H1 (cell line): ENCODE data around the gene FGD4. TPM values are rescaled to one million over a fixed set of nuclear protein-coding genes. Genes with fewer than 3 reads are reported as not detected.

Source experiments
- CTCF ChIA-PET: fragments of 300-600 bp; sonication (Branson Sonifier 250); formaldehyde crosslinking; loops from one replicate; lab custom pipeline; 2021; ENCODE audit not compliant: partially characterized antibody; lab: Charles Lee
- POLR2A ChIA-PET: fragments of 300-600 bp; sonication (Branson Sonifier 250); formaldehyde crosslinking; loops from one replicate; lab custom pipeline; 2021; ENCODE audit warnings: inconsistent platforms; ENCODE audit not compliant: partially characterized antibody; lab: Charles Lee
- DNase-seq, 2 experiments: peaks; one replicate each; pipeline versions ENCODE4 v3.0.0 to v3.0.0-alpha.2; 2010 to 2022; ENCODE audit warnings: low spot score in 2 of 2, low read depth in 1 of 2, mixed read lengths in 1 of 2
- FAIRE-seq: peaks from 2 replicates; lab custom pipeline; 2011; peaks lifted over from hg19 to GRCh38; lab: Jason Lieb, UNC
- H2AFZ ChIP-seq: 2 replicates; pipeline ENCODE4 v1.8.1; 2012; ENCODE audit warnings: low read length, inconsistent platforms
- H2AK5ac ChIP-seq: 2 replicates; pipeline ENCODE4 v1.6.1; 2013; ENCODE audit warnings: low read depth, low read length
- H2BK120ac ChIP-seq: replicated peaks from 2 replicates; pipeline ENCODE3; 2013; ENCODE audit warnings: low read depth, low read length, inconsistent platforms
- H2BK12ac ChIP-seq: 2 replicates; pipeline ENCODE4 v1.6.1; 2013; ENCODE audit warnings: low read depth, low read length
- H2BK15ac ChIP-seq: 2 replicates; pipeline ENCODE4 v1.6.1; 2013; ENCODE audit warnings: low read length
- H2BK20ac ChIP-seq: 2 replicates; pipeline ENCODE4 v1.6.1; 2013; ENCODE audit warnings: low read length
- H2BK5ac ChIP-seq: 2 replicates; pipeline ENCODE4 v1.6.1; 2013; ENCODE audit warnings: low read depth, low read length
- H3K14ac ChIP-seq: 2 replicates; pipeline ENCODE4 v1.6.1; 2013; ENCODE audit warnings: inconsistent platforms; ENCODE audit not compliant: insufficient read length
- H3K18ac ChIP-seq: 2 replicates; pipeline ENCODE4 v1.6.1; 2013; ENCODE audit warnings: low read length; ENCODE audit errors: extremely low read depth
- H3K23ac ChIP-seq: 2 replicates; pipeline ENCODE4 v1.6.1; 2013; ENCODE audit warnings: inconsistent platforms; ENCODE audit not compliant: insufficient read length
- H3K23me2 ChIP-seq: 2 replicates; pipeline ENCODE4 v1.6.1; 2013; ENCODE audit warnings: low read depth, low read length
- H3K27ac ChIP-seq: 2 replicates; pipeline ENCODE4 v1.6.1; 2011; ENCODE audit warnings: low read depth, low read length, inconsistent platforms
- H3K27me3 ChIP-seq, 4 experiments: replicated peaks in 1 of 4; 1 replicate in 1 of 4; 2 replicates in 3 of 4; pipeline versions ENCODE4 v1.6.1 to v1.8.1; 2011 to 2013; ENCODE audit warnings: low read length in 3 of 4, mild to moderate bottlenecking in 3 of 4, inconsistent platforms in 2 of 4, mixed read lengths in 2 of 4, moderate library complexity in 1 of 4; ENCODE audit not compliant: control insufficient read depth in 3 of 4, insufficient read depth in 3 of 4; ENCODE audit errors: extremely low read depth in 1 of 4
- H3K36me3 ChIP-seq, 4 experiments: 2 replicates each; pipeline versions ENCODE4 v1.6.1 to v1.8.1; 2011 to 2013; ENCODE audit warnings: mild to moderate bottlenecking in 4 of 4, low read length in 3 of 4, moderate library complexity in 2 of 4, control low read depth in 1 of 4, inconsistent platforms in 1 of 4; ENCODE audit not compliant: insufficient read depth in 4 of 4, control insufficient read depth in 2 of 4
- H3K4ac ChIP-seq: replicated peaks from 2 replicates; pipeline ENCODE3; 2013; ENCODE audit warnings: low read length, low read depth, mixed read lengths, inconsistent platforms; ENCODE audit not compliant: insufficient read length
- H3K4me1 ChIP-seq, 4 experiments: replicated peaks in 1 of 4; 1 replicate in 1 of 4; 2 replicates in 3 of 4; pipeline versions ENCODE4 v1.6.1 to v1.8.1; 2011 to 2013; ENCODE audit warnings: low read length in 3 of 4, inconsistent platforms in 2 of 4, mixed read lengths in 1 of 4; ENCODE audit not compliant: insufficient read depth in 4 of 4, control insufficient read depth in 3 of 4
- H3K4me2 ChIP-seq, 2 experiments: 2 replicates each; pipeline versions ENCODE4 v1.6.1 to v1.8.1; 2011 to 2013; ENCODE audit warnings: low read depth in 2 of 2, low read length in 2 of 2, control low read depth in 1 of 2, inconsistent platforms in 1 of 2, mild to moderate bottlenecking in 1 of 2; ENCODE audit not compliant: insufficient read depth in 1 of 2
- H3K4me3 ChIP-seq, 4 experiments: fragments of 200-600, 300-600 bp in 1 of 4; sonication (generic), shearing (Covaris generic), sonication (Bioruptor Twin) in 1 of 4; 2 replicates each; pipeline versions ENCODE4 v1.5.1 to v1.8.1; 2011 to 2016; ENCODE audit warnings: low read length in 4 of 4, low read depth in 3 of 4, control low read depth in 2 of 4, inconsistent platforms in 2 of 4, mild to moderate bottlenecking in 2 of 4, mixed read lengths in 1 of 4, moderate library complexity in 1 of 4; ENCODE audit not compliant: insufficient read depth in 2 of 4; ENCODE audit errors: extremely low read depth in 1 of 4
- H3K56ac ChIP-seq: replicated peaks from 2 replicates; pipeline ENCODE3; 2013; ENCODE audit warnings: low read depth, mild to moderate bottlenecking, mixed read lengths, low read length, inconsistent platforms; ENCODE audit not compliant: insufficient read length
- H3K79me1 ChIP-seq: 2 replicates; pipeline ENCODE4 v1.6.1; 2013; ENCODE audit warnings: low read depth, low read length, control low read depth
- H3K79me2 ChIP-seq, 2 experiments: 2 replicates each; pipeline versions ENCODE4 v1.6.1 to v1.8.1; 2012 to 2013; ENCODE audit warnings: low read length in 2 of 2, mild to moderate bottlenecking in 2 of 2, inconsistent platforms in 1 of 2; ENCODE audit not compliant: insufficient read depth in 2 of 2, control insufficient read depth in 1 of 2
- H3K9ac ChIP-seq, 4 experiments: replicated peaks in 1 of 4; 1 replicate in 1 of 4; 2 replicates in 3 of 4; pipeline versions ENCODE4 v1.6.1 to v1.8.1; 2011 to 2013; ENCODE audit warnings: low read depth in 3 of 4, low read length in 3 of 4, control low read depth in 2 of 4, mild to moderate bottlenecking in 2 of 4, moderate library complexity in 2 of 4, inconsistent platforms in 1 of 4; ENCODE audit errors: extremely low read depth in 1 of 4
- H3K9me3 ChIP-seq, 2 experiments: 2 replicates each; pipeline versions ENCODE4 v1.6.1 to v1.8.1; 2012 to 2013; ENCODE audit warnings: mild to moderate bottlenecking in 2 of 2, moderate library complexity in 2 of 2, control low read depth in 1 of 2, inconsistent platforms in 1 of 2, low read depth in 1 of 2, low read length in 1 of 2, mixed read lengths in 1 of 2; ENCODE audit not compliant: insufficient read depth in 2 of 2
- H4K20me1 ChIP-seq, 2 experiments: replicated peaks in 1 of 2; 2 replicates each; pipeline versions ENCODE3 to v1.8.1; 2011 to 2013; ENCODE audit warnings: inconsistent platforms in 2 of 2, low read length in 2 of 2, mild to moderate bottlenecking in 1 of 2; ENCODE audit not compliant: insufficient read depth in 2 of 2, control insufficient read depth in 1 of 2
- H4K5ac ChIP-seq: 2 replicates; pipeline ENCODE4 v1.6.1; 2013; ENCODE audit warnings: low read length, low read depth, mixed read lengths, inconsistent platforms; ENCODE audit not compliant: insufficient read length
- H4K8ac ChIP-seq: 2 replicates; pipeline ENCODE4 v1.8.0; 2013; ENCODE audit warnings: mild to moderate bottlenecking, moderate library complexity, low read length, inconsistent platforms; ENCODE audit not compliant: insufficient read depth; ENCODE audit errors: extremely low read depth
- H4K91ac ChIP-seq: replicated peaks from 2 replicates; pipeline ENCODE3; 2013; ENCODE audit warnings: low read length, mixed read lengths, inconsistent platforms; ENCODE audit not compliant: insufficient read length
- CHD1 ChIP-seq: IDR thresholded peaks from 2 replicates; pipeline ENCODE4 v1.6.1; 2012; ENCODE audit warnings: low read depth, low read length, improper control_type of control experiment
- GABPA ChIP-seq: IDR thresholded peaks from 2 replicates; pipeline ENCODE4 v1.6.1; 2011; ENCODE audit warnings: mild to moderate bottlenecking, low read length, moderate library complexity, borderline replicate concordance; ENCODE audit not compliant: insufficient read depth
- GTF2F1 ChIP-seq: IDR thresholded peaks from 2 replicates; pipeline ENCODE4 v1.6.1; 2012; ENCODE audit warnings: low read depth, low read length, improper control_type of control experiment, borderline replicate concordance
- JUND ChIP-seq: IDR thresholded peaks from 2 replicates; pipeline ENCODE4 v1.6.1; 2011; ENCODE audit warnings: mild to moderate bottlenecking, improper control_type of control experiment, low read length
- KDM1A ChIP-seq: fragments of 200-600, 300-600 bp; sonication (generic); IDR thresholded peaks from 2 replicates; pipeline ENCODE4 v1.7.1; 2016; ENCODE audit warnings: mild to moderate bottlenecking, low read length, borderline replicate concordance
- POLR2AphosphoS5 ChIP-seq: IDR thresholded peaks from 2 replicates; pipeline ENCODE4 v1.6.1; 2011; ENCODE audit warnings: low read depth, low read length
- SIX5 ChIP-seq: IDR thresholded peaks from 2 replicates; pipeline ENCODE4 v1.6.1; 2011; ENCODE audit warnings: mild to moderate bottlenecking, low read depth, low read length
- SRF ChIP-seq: IDR thresholded peaks from 2 replicates; pipeline ENCODE4 v1.6.1; 2011; ENCODE audit warnings: mild to moderate bottlenecking, low read depth, low read length, moderate library complexity
- TCF12 ChIP-seq: IDR thresholded peaks from 2 replicates; pipeline ENCODE4 v1.6.1; 2011; ENCODE audit warnings: low read depth, mild to moderate bottlenecking, low read length
- ZNF274 ChIP-seq: IDR thresholded peaks from 2 replicates; pipeline ENCODE4 v1.7.0; 2012; ENCODE audit warnings: low read length, borderline replicate concordance; ENCODE audit errors: extremely low read depth
- WGBS, 2 experiments: shearing (Covaris generic) in 1 of 2; methylation state at CpG; one replicate each; pipeline versions ENCODE4 v1.1.6 to v1.1.7; 2013 to 2015; ENCODE audit warnings: low lambda C conversion rate in 2 of 2, mixed read lengths in 2 of 2, inconsistent platforms in 1 of 2, low coverage in 1 of 2, missing lambda C conversion rate in 1 of 2; ENCODE audit not compliant: insufficient replicate concordance in 2 of 2, insufficient coverage in 1 of 2, insufficient read length in 1 of 2; ENCODE audit errors: extremely low coverage in 1 of 2, missing lambda C conversion rate in 1 of 2; 5-methylcytosine and 5-hydroxymethylcytosine counted together
- polyA plus RNA-seq, 7 experiments: library from polyadenylated mRNA; depleted of rRNA in 3 of 7; stranded (reverse) in 5 of 7; unstranded in 2 of 7; fragments of >200 nt in 5 of 7; fragments of 200-250 nt in 2 of 7; gene quantifications; 1 replicate in 5 of 7; 2 replicates in 1 of 7; 4 replicates in 1 of 7; pipeline versions ENCODE4 v1.2.1 to v1.2.3, GENCODE V29; 2011 to 2013; ENCODE audit warnings: missing spikeins in 2 of 7, mixed read lengths in 2 of 7
- total RNA-seq: library from RNA; stranded (reverse); fragmentation: NEBNext Ultra II Directional; extraction: Animal tissue kit (Norgen Biotek cat#: 25700); gene quantifications from 2 replicates; pipeline ENCODE4 v1.2.1, GENCODE V29; 2021
- TF ChIP-seq, protein P1 (sequence below): IDR thresholded peaks from 2 replicates; pipeline ENCODE4 v1.6.1; 2012; ENCODE audit warnings: low read length, inconsistent platforms

The FGD4 gene
- total and polyA plus RNA-seq, 2 of the 8 experiments (the other 6 are each of a cell fraction or from before 2014, with no cell fraction given), result 8.5 to 48.2 TPM

DNA sequence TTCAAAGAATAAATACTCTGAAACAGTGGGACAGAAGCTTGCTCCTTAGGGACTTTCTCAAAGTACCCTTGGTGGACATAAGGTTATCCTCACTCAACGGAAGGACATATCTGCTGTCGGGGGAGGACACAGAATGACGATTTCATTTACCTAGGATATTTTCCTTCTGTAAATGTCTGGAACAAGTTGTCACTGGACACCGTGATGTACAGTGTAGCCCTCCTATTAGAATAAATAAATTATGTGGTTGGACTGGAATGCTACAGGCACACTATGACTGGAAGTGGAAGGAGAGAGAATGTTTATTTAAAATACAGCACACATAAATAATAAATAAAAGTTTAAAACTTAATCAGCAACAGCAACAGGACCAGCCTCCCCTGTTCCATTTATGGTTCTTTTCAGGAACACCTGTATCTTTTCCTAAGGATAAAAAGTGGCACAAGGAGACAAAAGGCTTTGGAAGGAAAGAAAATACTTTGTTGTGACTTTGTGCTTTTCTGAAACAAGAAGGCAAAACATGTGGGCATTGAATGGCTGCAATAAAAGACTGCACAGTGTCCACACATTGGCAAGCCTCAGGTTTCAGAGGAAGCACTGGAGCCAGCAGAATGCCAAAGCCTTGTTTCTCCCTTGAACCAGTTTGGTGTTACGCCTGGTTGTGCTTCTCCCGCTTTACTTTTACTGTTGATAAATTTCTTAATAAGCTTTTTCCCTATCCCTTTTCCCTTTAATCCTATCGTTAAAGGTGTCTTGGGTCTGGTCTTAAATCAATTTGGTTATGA lies 36.8 kb downstream of the FGD4 start:
- FAIRE-seq, result no peak
- no peak overlapping the region for H2BK12ac ChIP-seq
- no peak overlapping the region for H3K4ac ChIP-seq
- H4K91ac ChIP-seq, result no peak overlapping the region
- no peak overlapping the region for H4K5ac ChIP-seq
- no peaks in the 10 kb centered on the region for H3K79me1 ChIP-seq
- H3K18ac ChIP-seq, result no peak overlapping the region
- no peak overlapping the region for H3K14ac ChIP-seq
- no peak overlapping the region for H2BK5ac ChIP-seq
- peaks cover 6 to 7% of the 10 kb centered on the region in 2 experiments for H4K20me1 ChIP-seq
- H3K23me2 ChIP-seq, result no peaks in the 10 kb centered on the region
- no peak overlapping the region for H2BK15ac ChIP-seq
- no peaks in the 10 kb centered on the region for H3K36me3 ChIP-seq
- no peaks in the 10 kb centered on the region for H3K9me3 ChIP-seq
- H3K4me1 ChIP-seq, result peaks cover 0 to 11% (median 4%) of the 10 kb centered on the region in 4 experiments; a peak in 4 of 7 replicates
- POLR2A ChIA-PET, result interaction anchor here (0.6 to 1.6 kb wide), 3 partner anchors 9 to 35 kb away, joined by 3 to 6 read pairs (median 4); no protein-coding TSS in a partner anchor
- no peak overlapping the region for H2AK5ac ChIP-seq
- DNase-seq, result no peak
- WGBS, 2 experiments, result 91% methylated on average over 7 of the region's 7 CpGs; no CpG with 5 or more reads in 1 of the 2 experiments
- H2BK20ac ChIP-seq, result no peak overlapping the region
- H4K8ac ChIP-seq, result no peak overlapping the region
- no peak overlapping the region for H3K56ac ChIP-seq
- H3K23ac ChIP-seq, result no peak overlapping the region
- H3K27me3 ChIP-seq, result no peaks in the 10 kb centered on the region
- H3K27ac ChIP-seq, result no peak overlapping the region
- H3K4me2 ChIP-seq, result no peak overlapping the region
- peaks cover 0 to 95% of the 10 kb centered on the region in 2 experiments; a peak in 3 of 4 replicates for H3K79me2 ChIP-seq
- no peak overlapping the region for H2AFZ ChIP-seq
- no peak overlapping the region for H3K4me3 ChIP-seq
- H3K9ac ChIP-seq, result no peak overlapping the region; a peak in 1 of 7 replicates
- no peak overlapping the region for H2BK120ac ChIP-seq
- CTCF ChIA-PET, result interaction anchor here (0.6 to 0.9 kb wide), 3 partner anchors 17 to 109 kb away, joined by 3 to 6 read pairs (median 4); no protein-coding TSS in a partner anchor
- TF ChIP-seq ZNF274 (no peak), JUND (no peak), CHD1 (no peak), SIX5 (no peak), GABPA (no peak), SRF (no peak), POLR2AphosphoS5 (no peak), KDM1A (no peak), TCF12 (no peak), GTF2F1 (no peak)
- TF ChIP-seq, protein P1, sequence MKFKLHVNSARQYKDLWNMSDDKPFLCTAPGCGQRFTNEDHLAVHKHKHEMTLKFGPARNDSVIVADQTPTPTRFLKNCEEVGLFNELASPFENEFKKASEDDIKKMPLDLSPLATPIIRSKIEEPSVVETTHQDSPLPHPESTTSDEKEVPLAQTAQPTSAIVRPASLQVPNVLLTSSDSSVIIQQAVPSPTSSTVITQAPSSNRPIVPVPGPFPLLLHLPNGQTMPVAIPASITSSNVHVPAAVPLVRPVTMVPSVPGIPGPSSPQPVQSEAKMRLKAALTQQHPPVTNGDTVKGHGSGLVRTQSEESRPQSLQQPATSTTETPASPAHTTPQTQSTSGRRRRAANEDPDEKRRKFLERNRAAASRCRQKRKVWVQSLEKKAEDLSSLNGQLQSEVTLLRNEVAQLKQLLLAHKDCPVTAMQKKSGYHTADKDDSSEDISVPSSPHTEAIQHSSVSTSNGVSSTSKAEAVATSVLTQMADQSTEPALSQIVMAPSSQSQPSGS, result no peak
